Measurements from ENCODE around the gene DDX47. TPM values are rescaled to one million over a fixed set of nuclear protein-coding genes. Genes with fewer than 3 reads are reported as not detected.
"Not testable (repeated sequence)": the region's sequence is repeated elsewhere in the genome, so short reads cannot be mapped to it uniquely, and the experiment has no call there.

The DDX47 gene
- polyA plus RNA-seq, 1 donor from 2014 or later: 69.0 TPM

- peaks cover 2% of the 10 kb centered on the region for H3K27me3 Mint-ChIP-seq
- peak overlapping the region; percentile 80 to 90 (median 84) for H3K4me3 Mint-ChIP-seq
- peak overlapping the region; percentile 55 to 94 (median 84) for H3K27ac Mint-ChIP-seq
- H3K36me3 Mint-ChIP-seq: no peaks in the 10 kb centered on the region
- H3K9me3 Mint-ChIP-seq: no peaks in the 10 kb centered on the region
- peaks cover 10 to 14% (median 11%) of the 10 kb centered on the region in 3 donors for H3K4me1 Mint-ChIP-seq
Observed at GRCh38 chr12:12788675-12789368, 24.3 kb upstream of the DDX47 start.

GRCh38 chr12:12790956-12791355, 22.2 kb upstream of the DDX47 start:
- Mint-ChIP-seq H3K4me3 (no peak overlapping the region), H3K27ac (no peak overlapping the region), H3K4me1 (peaks cover 10 to 13% (median 11%) of the 10 kb centered on the region in 3 donors), H3K27me3 (peaks cover 2% of the 10 kb centered on the region), H3K36me3 (no peaks in the 10 kb centered on the region), H3K9me3 (no peaks in the 10 kb centered on the region)

- Mint-ChIP-seq H3K27me3 (peaks cover 2% of the 10 kb centered on the region), H3K4me1 (peaks cover 4 to 10% (median 5%) of the 10 kb centered on the region in 3 donors), H3K4me3 (no peak overlapping the region), H3K36me3 (no peaks in the 10 kb centered on the region), H3K27ac (no peak overlapping the region), H3K9me3 (no peaks in the 10 kb centered on the region)
Observed at GRCh38 chr12:12791756-12792369, 21.3 kb upstream of the DDX47 start.

- peaks cover 4 to 10% (median 4%) of the 10 kb centered on the region in 3 donors for H3K4me1 Mint-ChIP-seq
- no peak overlapping the region for H3K27ac Mint-ChIP-seq
- no peaks in the 10 kb centered on the region for H3K9me3 Mint-ChIP-seq
- H3K4me3 Mint-ChIP-seq: no peak overlapping the region
- H3K27me3 Mint-ChIP-seq: peaks cover 2% of the 10 kb centered on the region
- H3K36me3 Mint-ChIP-seq: no peaks in the 10 kb centered on the region
Observed at GRCh38 chr12:12792421-12792820, 20.7 kb upstream of the DDX47 start.

- Mint-ChIP-seq H3K4me3 (no peak overlapping the region), H3K27me3 (no peaks in the 10 kb centered on the region), H3K36me3 (peaks cover 2% of the 10 kb centered on the region), H3K27ac (no peak overlapping the region), H3K9me3 (no peaks in the 10 kb centered on the region), H3K4me1 (peaks cover 0 to 3% (median 0%) of the 10 kb centered on the region in 3 donors)
Observed at GRCh38 chr12:12794686-12795085, 18.5 kb upstream of the DDX47 start.

- no peak overlapping the region for H3K27ac Mint-ChIP-seq
- peaks cover 3 to 6% (median 4%) of the 10 kb centered on the region in 3 donors for H3K4me1 Mint-ChIP-seq
- H3K9me3 Mint-ChIP-seq: no peaks in the 10 kb centered on the region
- no peak overlapping the region for H3K4me3 Mint-ChIP-seq
- H3K36me3 Mint-ChIP-seq: peaks cover 2% of the 10 kb centered on the region
- H3K27me3 Mint-ChIP-seq: no peaks in the 10 kb centered on the region
Observed at GRCh38 chr12:12796171-12796570, 17.0 kb upstream of the DDX47 start.

- H3K27ac Mint-ChIP-seq: no peak overlapping the region
Observed at GRCh38 chr12:12796928-12797793, 16.0 kb upstream of the DDX47 start.

GRCh38 chr12:12797794-12798152, 15.4 kb upstream of the DDX47 start:
- no peaks in the 10 kb centered on the region for H3K9me3 Mint-ChIP-seq
- H3K4me3 Mint-ChIP-seq: no peak overlapping the region
- peaks cover 11 to 16% (median 12%) of the 10 kb centered on the region in 3 donors for H3K4me1 Mint-ChIP-seq
- peak overlapping the region in 1 of 3 donors; percentile 28 for H3K27ac Mint-ChIP-seq
- H3K36me3 Mint-ChIP-seq: peaks cover 2% of the 10 kb centered on the region
- no peaks in the 10 kb centered on the region for H3K27me3 Mint-ChIP-seq

More at GRCh38 chr12:12796928-12797793, 16.0 kb upstream of the DDX47 start:
- H3K27me3 Mint-ChIP-seq: no peaks in the 10 kb centered on the region
- no peaks in the 10 kb centered on the region for H3K9me3 Mint-ChIP-seq
- H3K4me3 Mint-ChIP-seq: peak overlapping the region in 1 of 4 donors; percentile 6
- H3K4me1 Mint-ChIP-seq: peaks cover 8 to 13% (median 8%) of the 10 kb centered on the region in 3 donors
- H3K36me3 Mint-ChIP-seq: peaks cover 2% of the 10 kb centered on the region

GRCh38 chr12:12798480-12798879, 14.7 kb upstream of the DDX47 start:
- Mint-ChIP-seq H3K4me3 (no peak overlapping the region), H3K36me3 (peaks cover 2% of the 10 kb centered on the region), H3K4me1 (peaks cover 14 to 21% (median 19%) of the 10 kb centered on the region in 3 donors), H3K27ac (no peak overlapping the region), H3K27me3 (no peaks in the 10 kb centered on the region), H3K9me3 (no peaks in the 10 kb centered on the region)

- H3K27me3 Mint-ChIP-seq: no peaks in the 10 kb centered on the region
- H3K9me3 Mint-ChIP-seq: no peaks in the 10 kb centered on the region
- H3K4me1 Mint-ChIP-seq: peaks cover 18 to 25% (median 25%) of the 10 kb centered on the region in 3 donors
- peak overlapping the region in 1 of 3 donors; percentile 45 for H3K27ac Mint-ChIP-seq
- peaks cover 2% of the 10 kb centered on the region for H3K36me3 Mint-ChIP-seq
- H3K4me3 Mint-ChIP-seq: no peak overlapping the region
Observed at GRCh38 chr12:12799163-12799920, 13.8 kb upstream of the DDX47 start.

GRCh38 chr12:12800406-12801180, 12.6 kb upstream of the DDX47 start:
- peaks cover 21 to 31% (median 29%) of the 10 kb centered on the region in 3 donors for H3K4me1 Mint-ChIP-seq
- no peaks in the 10 kb centered on the region for H3K9me3 Mint-ChIP-seq
- H3K36me3 Mint-ChIP-seq: peaks cover 2% of the 10 kb centered on the region
- peak overlapping the region in 2 of 3 donors; percentile 56 to 78 for H3K27ac Mint-ChIP-seq
- peak overlapping the region in 1 of 4 donors; percentile 61 for H3K4me3 Mint-ChIP-seq
- H3K27me3 Mint-ChIP-seq: no peaks in the 10 kb centered on the region

- H3K36me3 Mint-ChIP-seq, H3K27me3 Mint-ChIP-seq, H3K9me3 Mint-ChIP-seq: not testable (repeated sequence)
- H3K4me3 Mint-ChIP-seq: peak overlapping the region in 1 of 4 donors; percentile 8
- H3K27ac Mint-ChIP-seq: peak overlapping the region; percentile 70 to 83 (median 80)
- H3K4me1 Mint-ChIP-seq: peaks cover 21 to 36% (median 35%) of the 10 kb centered on the region in 3 donors
Observed at GRCh38 chr12:12801656-12802055, 11.5 kb upstream of the DDX47 start.

GRCh38 chr12:12803186-12803585, 10.0 kb upstream of the DDX47 start:
- peaks cover 31 to 45% (median 43%) of the 10 kb centered on the region in 3 donors for H3K4me1 Mint-ChIP-seq
- no peaks in the 10 kb centered on the region for H3K9me3 Mint-ChIP-seq
- H3K27me3 Mint-ChIP-seq: no peaks in the 10 kb centered on the region
- peak overlapping the region; percentile 9 to 82 (median 16) for H3K4me3 Mint-ChIP-seq
- peak overlapping the region; percentile 70 to 92 (median 78) for H3K27ac Mint-ChIP-seq
- no peaks in the 10 kb centered on the region for H3K36me3 Mint-ChIP-seq

GRCh38 chr12:12804011-12804410, 9.1 kb upstream of the DDX47 start:
- peaks cover 34 to 50% (median 49%) of the 10 kb centered on the region in 3 donors for H3K4me1 Mint-ChIP-seq
- no peaks in the 10 kb centered on the region for H3K27me3 Mint-ChIP-seq
- peak overlapping the region in 1 of 4 donors; percentile 73 for H3K4me3 Mint-ChIP-seq
- no peaks in the 10 kb centered on the region for H3K36me3 Mint-ChIP-seq
- H3K9me3 Mint-ChIP-seq: no peaks in the 10 kb centered on the region
- peak overlapping the region in 2 of 3 donors; percentile 7 to 85 for H3K27ac Mint-ChIP-seq

Measured in IgD-negative memory B cell (primary cell).